NCI-H524 treated with DMSO at 0.1 percent for 48 hours (cell line): Measurements from ENCODE around the gene ANKRD13C.
A peak's percentile ranks its signal among the peaks of the same experiment; 100 is the strongest.

Experiments used
- DNase-seq: peaks from one replicate; lab custom pipeline; 2025; lab: John Stamatoyannopoulos, UW

Gene ANKRD13C

GRCh38 chr1:70220517-70221237 is 133.8 kb downstream of the ANKRD13C start:
- DNase-seq, result peak; percentile 60

DNA sequence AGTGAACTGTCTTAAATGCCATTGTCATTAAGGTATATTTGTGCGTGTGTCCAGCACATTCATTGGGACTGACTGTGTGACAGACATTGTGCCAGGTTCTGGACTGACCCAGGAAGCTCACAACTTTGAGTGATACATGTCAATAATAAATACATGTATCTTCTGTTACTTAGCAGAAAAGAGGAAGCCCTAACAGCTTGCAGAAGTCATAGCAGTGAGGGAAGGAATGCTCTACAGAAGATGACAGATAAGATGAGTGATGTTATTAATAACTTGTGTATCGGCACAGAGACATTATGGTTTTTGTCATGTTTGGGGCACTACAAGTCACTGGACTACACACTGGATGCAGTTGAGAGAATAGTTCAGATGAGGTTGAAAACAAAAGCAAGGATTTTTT is 134.5 kb downstream of the ANKRD13C start:
- DNase-seq, result no peak

- DNase-seq, result no peak
Observed at GRCh38 chr1:70211541-70211940, 143.0 kb downstream of the ANKRD13C start.

- no peak for DNase-seq
Observed at GRCh38 chr1:70210820-70211219, 143.7 kb downstream of the ANKRD13C start.
